ENCODE data around the gene AGTRAP. TPM values are rescaled to one million over a fixed set of nuclear protein-coding genes. Genes with fewer than 3 reads are reported as not detected.

AGTRAP gene
- total RNA-seq (ENCODE audit: unreplicated experiment): 25.1 TPM
- long read RNA-seq, transcript AGTRAP-203 (5 exons, 1,100 nt): minor isoform, 7 of 40 reads
- long read RNA-seq, transcript AGTRAP-201 (5 exons, 1,107 nt): major isoform, 28 of 40 reads
- long read RNA-seq, partial matches to known transcripts: 1 of 40 reads
- long read RNA-seq, other reads (novel, unspliced or antisense): 1 of 40 reads

- peaks cover 21% of the 10 kb centered on the region for H3K4me1 Mint-ChIP-seq (ENCODE audit: unreplicated experiment)
- peak within 1 kb of the TSS; percentile 52 for H3K27ac Mint-ChIP-seq (ENCODE audit: unreplicated experiment)
- H3K27me3 Mint-ChIP-seq (ENCODE audit: unreplicated experiment): peaks cover 6% of the 10 kb centered on the region
- peak; percentile 91 for DNase-seq (ENCODE audit: low spot score)
- no peaks in the 10 kb centered on the region for H3K36me3 Mint-ChIP-seq (ENCODE audit: low read depth, unreplicated experiment)
- TF ChIP-seq, protein P1, sequence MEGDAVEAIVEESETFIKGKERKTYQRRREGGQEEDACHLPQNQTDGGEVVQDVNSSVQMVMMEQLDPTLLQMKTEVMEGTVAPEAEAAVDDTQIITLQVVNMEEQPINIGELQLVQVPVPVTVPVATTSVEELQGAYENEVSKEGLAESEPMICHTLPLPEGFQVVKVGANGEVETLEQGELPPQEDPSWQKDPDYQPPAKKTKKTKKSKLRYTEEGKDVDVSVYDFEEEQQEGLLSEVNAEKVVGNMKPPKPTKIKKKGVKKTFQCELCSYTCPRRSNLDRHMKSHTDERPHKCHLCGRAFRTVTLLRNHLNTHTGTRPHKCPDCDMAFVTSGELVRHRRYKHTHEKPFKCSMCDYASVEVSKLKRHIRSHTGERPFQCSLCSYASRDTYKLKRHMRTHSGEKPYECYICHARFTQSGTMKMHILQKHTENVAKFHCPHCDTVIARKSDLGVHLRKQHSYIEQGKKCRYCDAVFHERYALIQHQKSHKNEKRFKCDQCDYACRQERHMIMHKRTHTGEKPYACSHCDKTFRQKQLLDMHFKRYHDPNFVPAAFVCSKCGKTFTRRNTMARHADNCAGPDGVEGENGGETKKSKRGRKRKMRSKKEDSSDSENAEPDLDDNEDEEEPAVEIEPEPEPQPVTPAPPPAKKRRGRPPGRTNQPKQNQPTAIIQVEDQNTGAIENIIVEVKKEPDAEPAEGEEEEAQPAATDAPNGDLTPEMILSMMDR (IDR thresholded peaks at IDR 0.05; ENCODE audit: unreplicated experiment): no peak
- H3K4me3 Mint-ChIP-seq (ENCODE audit: unreplicated experiment): peak within 1 kb of the TSS; percentile 90
- no peaks in the 10 kb centered on the region for H3K9me3 Mint-ChIP-seq (ENCODE audit: unreplicated experiment)
These were observed at the start of gene AGTRAP for GRCh38 chr1:11735854-11736745. TSS of gene AGTRAP (plus strand) at chr1:11736136. CDS start at chr1:11736209, 73 bp downstream.

GRCh38 chr1:11688506-11688905 lies 47.4 kb upstream of the AGTRAP start:
- TF ChIP-seq, protein P1 (IDR thresholded peaks at IDR 0.05; ENCODE audit: unreplicated experiment): no peak
- no peak overlapping the region for H3K27ac Mint-ChIP-seq (ENCODE audit: unreplicated experiment)
- no peak for DNase-seq (ENCODE audit: low spot score)
- H3K4me1 Mint-ChIP-seq (ENCODE audit: unreplicated experiment): peaks cover 12% of the 10 kb centered on the region
- H3K9me3 Mint-ChIP-seq (ENCODE audit: unreplicated experiment): no peaks in the 10 kb centered on the region
- no peak overlapping the region for H3K4me3 Mint-ChIP-seq (ENCODE audit: unreplicated experiment)
- peaks cover 12% of the 10 kb centered on the region for H3K27me3 Mint-ChIP-seq (ENCODE audit: unreplicated experiment)
- H3K36me3 Mint-ChIP-seq (ENCODE audit: low read depth, unreplicated experiment): peaks cover 5% of the 10 kb centered on the region

DNA sequence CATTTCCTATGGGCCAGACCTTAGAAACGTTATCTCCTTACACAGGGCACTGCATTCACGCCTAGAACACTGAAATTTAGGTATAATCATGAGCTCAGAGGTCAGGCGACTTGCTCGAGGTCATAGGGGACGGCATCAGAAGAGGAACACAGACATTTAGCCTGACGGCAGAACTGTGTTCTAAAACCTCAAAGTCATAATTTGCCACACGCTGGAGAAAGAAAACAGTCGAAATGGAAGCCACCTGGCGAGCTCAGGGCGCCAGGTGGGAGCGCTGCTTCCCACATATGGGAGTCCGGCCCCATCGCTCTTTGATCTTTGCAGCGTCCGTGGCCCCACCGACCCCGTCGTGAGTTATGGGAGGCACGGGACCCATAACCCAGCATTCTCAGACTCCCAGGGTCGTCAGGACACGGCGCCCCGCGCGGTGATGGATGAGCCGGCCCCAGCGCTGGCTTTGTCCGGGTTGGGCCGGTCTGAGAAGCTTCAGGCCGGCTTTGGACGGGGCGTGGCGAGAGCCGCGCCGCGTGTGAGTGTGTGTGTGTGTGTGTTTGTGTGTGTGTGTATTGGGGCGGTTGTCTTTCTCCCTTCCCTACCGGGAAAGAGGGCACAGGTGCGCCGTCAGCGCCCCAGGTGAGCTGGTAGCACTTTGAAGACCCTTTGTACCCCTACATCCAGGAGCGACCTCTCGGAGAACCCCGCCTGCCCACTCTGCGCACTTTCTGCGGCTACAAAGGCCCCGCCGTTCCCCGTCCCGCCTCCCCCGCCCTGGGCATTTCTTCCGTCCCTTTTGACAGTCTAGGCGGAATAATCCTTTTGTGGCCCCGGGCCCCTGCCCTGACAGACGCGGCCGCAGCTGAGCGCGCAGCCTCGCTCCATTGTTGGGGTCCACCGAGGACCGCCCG lies 45.3 kb upstream of the AGTRAP start:
- Mint-ChIP-seq H3K9me3 (ENCODE audit: unreplicated experiment) (no peaks in the 10 kb centered on the region), H3K27ac (ENCODE audit: unreplicated experiment) (no peak overlapping the region), H3K4me3 (ENCODE audit: unreplicated experiment) (peak overlapping the region; percentile 63), H3K4me1 (ENCODE audit: unreplicated experiment) (peaks cover 12% of the 10 kb centered on the region), H3K36me3 (ENCODE audit: low read depth, unreplicated experiment) (peaks cover 5% of the 10 kb centered on the region), H3K27me3 (ENCODE audit: unreplicated experiment) (peaks cover 14% of the 10 kb centered on the region)
- no peak for DNase-seq (ENCODE audit: low spot score)
- TF ChIP-seq, protein P1 (IDR thresholded peaks at IDR 0.05; ENCODE audit: unreplicated experiment): no peak

- TF ChIP-seq, protein P1 (IDR thresholded peaks at IDR 0.05; ENCODE audit: unreplicated experiment): no peak
- H3K36me3 Mint-ChIP-seq (ENCODE audit: low read depth, unreplicated experiment): peaks cover 5% of the 10 kb centered on the region
- no peak for DNase-seq (ENCODE audit: low spot score)
- peak within 1 kb of the TSS; percentile 69 for H3K4me3 Mint-ChIP-seq (ENCODE audit: unreplicated experiment)
- H3K27me3 Mint-ChIP-seq (ENCODE audit: unreplicated experiment): peaks cover 16% of the 10 kb centered on the region
- H3K9me3 Mint-ChIP-seq (ENCODE audit: unreplicated experiment): no peaks in the 10 kb centered on the region
- H3K27ac Mint-ChIP-seq (ENCODE audit: unreplicated experiment): no peak within 1 kb of the TSS
- peaks cover 12% of the 10 kb centered on the region for H3K4me1 Mint-ChIP-seq (ENCODE audit: unreplicated experiment)
These were observed 44.5 kb upstream of the AGTRAP start, which contains the start of gene DRAXIN for GRCh38 chr1:11691302-11691914. TSS of gene DRAXIN (plus strand) at chr1:11691710. CDS start at chr1:11706259, 14,549 bp downstream.

Measured in endothelial cell (in vitro differentiated cells).